HG03575 (cell line): ENCODE data around the gene CDC42EP1.
"Not testable (repeated sequence)": the region's sequence is repeated elsewhere in the genome, so short reads cannot be mapped to it uniquely, and the experiment has no call there.

ENCODE experiments used
- ATAC-seq: cut with Tn5 transposase; IDR thresholded peaks from one replicate; pipeline ENCODE4 v1.9.1; 2021; ENCODE audit not compliant: unreplicated experiment, insufficient number of reproducible peaks, low FRiP score; ENCODE audit errors: extremely low read depth

The CDC42EP1 gene

DNA sequence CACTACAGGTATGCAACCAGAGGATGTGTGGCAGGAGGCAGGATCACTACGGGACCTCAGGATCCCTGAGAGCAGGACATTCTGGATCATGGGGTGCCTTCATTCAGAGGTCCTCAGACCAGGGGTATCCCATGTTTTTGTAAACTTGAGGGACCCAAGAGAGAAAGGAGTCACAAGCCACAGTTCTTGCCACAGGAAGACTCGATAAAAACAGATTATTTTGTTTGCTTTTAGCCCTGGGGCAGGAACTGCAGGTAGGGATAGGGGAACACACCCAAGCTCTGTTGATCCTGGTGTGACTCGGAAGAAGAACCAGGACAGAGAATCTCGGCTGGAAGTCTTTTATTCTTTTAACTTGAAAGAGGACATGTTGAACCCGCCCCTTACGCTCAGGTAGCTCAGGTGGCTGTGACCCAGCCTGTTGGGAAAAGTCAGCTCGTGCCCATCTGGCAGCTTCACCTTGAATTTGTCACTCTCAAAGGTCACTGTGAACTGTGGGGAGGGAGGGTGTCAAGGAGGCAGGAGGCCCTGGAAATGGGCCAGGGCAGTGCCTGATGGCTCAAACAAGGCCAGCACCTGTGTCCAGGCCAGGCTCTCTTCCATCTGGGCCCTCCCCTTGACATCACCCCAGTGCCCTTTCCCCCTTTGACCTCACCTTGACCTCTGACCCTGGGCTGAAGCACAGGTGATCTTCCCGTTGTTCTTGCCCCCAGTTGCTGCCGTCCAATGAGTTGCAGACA, 9.8 kb downstream of the CDC42EP1 start:
- no peak for ATAC-seq

DNA sequence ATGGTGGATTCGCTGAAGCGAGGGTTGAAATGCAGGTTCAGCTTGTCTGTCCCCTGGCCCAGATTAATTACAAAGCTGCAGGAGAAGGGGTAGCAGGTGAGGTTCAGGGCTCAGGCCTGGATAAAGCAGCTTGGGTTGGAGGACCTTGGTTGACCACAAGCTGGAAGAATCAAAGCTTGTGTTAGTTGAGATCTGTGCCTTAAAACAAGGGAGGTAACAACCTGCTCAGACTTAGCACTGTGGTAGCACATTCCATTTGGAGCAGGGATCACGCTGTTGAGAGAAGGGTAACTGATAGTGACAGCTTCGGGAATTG, 10.3 kb downstream of the CDC42EP1 start:
- ATAC-seq = no peak

DNA sequence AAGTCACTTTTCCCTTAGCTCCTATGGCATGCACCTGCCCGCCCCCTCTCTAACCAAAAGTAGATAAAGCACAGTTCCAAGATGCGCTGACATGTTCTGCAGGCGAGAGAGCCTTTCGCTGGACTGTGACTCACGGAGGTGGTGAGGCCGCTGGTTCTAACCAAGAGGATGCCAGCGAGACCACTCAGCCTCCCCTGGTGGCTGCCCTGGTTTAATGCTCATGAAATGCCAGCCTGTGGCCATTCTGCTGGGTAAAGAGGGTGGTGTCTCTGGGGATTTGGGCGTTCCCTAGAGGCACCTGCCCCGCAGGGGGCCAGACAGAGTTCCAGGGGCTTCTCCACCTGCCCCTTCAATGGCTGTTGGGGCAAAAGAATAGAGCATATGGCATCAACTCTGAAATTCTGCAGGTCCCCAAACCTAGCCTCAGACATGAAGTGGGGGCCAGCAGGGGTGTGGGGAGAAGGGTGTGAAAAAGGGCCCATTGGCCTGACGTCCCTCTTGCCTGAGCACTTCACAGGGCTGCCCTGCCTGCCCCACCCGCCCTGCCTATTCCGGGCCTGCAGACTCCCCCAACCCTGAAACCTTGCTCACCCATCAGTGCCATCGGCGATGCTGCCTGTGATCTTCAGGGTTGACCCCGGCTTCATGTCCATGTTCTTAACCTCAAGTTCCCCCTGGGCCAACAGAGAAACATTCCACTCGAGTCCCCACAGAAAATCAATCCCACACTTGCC, 11.1 kb downstream of the CDC42EP1 start:
- ATAC-seq = no peak

DNA sequence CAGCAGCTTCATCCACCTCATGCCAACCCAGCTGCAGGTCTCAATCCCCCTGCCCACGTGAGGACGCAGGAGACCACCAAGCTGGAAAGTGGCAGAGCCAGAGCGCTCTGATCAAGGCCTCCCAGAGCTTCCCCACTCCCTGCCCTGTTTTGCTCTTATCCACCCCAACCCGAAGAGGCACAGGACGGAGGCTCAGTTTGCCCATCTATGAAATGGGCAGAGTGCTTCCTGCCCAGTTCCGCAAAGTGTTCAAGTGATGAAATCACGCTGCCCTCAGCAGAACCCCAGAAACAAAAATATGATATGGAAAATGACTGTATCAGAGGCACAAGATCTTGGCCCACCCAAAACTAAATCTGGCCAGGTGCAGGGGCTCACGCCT, 11.7 kb downstream of the CDC42EP1 start:
- no peak for ATAC-seq

DNA sequence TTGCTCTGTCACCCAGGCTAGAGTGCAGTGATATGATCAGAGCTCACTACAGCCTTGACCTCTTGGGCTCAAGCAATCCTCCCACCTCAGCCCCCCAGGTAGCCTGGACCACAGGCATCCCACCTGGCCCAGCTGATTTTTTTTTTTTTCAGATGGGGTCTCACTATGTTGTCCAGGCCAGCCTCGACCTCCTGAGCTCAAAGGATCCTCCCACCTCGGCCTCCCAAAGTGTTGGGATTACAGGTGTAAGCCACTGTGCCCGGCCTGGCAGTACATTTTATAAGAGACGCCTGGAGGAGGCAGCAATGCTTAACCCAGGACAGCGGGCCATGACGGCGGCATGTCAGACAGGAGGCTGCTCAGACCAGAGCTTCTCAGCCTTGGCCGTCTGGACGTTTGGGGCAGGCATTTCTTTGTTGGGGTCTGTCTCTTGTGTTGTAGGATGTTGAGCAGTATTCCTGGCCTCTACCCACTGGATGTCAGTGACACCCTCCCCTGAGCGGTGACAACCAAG, 15.3 kb downstream of the CDC42EP1 start:
- no peak for ATAC-seq

DNA sequence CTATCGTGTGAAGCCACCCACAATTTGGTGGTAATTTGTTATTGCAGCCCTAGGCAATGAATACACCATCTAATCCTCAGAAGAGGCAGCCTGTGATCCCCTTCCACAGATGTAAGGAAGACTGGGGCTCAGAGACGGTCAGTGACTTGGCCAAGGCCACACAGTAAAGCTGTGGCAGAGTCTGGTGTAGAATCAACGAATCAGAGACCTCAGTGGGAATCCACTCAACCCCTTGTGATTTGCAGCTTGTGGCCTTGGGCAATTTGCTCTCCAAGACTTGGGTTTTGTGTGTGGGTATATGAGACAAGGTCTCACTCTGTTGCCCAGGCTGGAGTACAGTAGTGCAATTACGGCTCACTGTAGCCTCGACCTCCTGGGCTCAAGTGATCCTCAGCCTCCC, 17.7 kb downstream of the CDC42EP1 start:
- no peak for ATAC-seq

GRCh38 chr22:37581504-37581903, 21.2 kb downstream of the CDC42EP1 start:
- no peak for ATAC-seq

- ATAC-seq = no peak
Measured at GRCh38 chr22:37582526-37582925, 22.2 kb downstream of the CDC42EP1 start.

- no peak for ATAC-seq
Measured at GRCh38 chr22:37588546-37589215, 28.4 kb downstream of the CDC42EP1 start.

GRCh38 chr22:37589636-37590035, 29.4 kb downstream of the CDC42EP1 start:
- no peak for ATAC-seq

DNA sequence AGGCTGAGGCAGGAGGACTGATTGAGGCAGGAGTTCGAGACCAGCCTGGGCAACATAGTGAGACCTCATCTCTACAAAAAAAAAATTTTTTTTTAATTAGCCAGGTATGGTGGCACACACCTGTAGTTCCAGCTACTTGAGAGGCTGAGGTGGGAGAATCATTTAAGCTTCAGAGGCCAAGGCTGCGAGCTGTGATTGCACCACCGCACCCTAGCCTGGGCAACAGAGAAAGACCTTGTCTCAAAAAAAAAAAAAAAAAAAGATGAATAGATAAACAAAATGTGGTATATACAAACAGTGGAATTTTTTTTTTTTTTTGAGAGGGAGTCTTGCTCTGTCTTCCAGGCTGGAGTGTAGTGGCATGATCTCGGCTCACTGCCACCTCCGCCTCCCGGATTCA, 30.8 kb downstream of the CDC42EP1 start:
- not testable (repeated sequence) for ATAC-seq

DNA sequence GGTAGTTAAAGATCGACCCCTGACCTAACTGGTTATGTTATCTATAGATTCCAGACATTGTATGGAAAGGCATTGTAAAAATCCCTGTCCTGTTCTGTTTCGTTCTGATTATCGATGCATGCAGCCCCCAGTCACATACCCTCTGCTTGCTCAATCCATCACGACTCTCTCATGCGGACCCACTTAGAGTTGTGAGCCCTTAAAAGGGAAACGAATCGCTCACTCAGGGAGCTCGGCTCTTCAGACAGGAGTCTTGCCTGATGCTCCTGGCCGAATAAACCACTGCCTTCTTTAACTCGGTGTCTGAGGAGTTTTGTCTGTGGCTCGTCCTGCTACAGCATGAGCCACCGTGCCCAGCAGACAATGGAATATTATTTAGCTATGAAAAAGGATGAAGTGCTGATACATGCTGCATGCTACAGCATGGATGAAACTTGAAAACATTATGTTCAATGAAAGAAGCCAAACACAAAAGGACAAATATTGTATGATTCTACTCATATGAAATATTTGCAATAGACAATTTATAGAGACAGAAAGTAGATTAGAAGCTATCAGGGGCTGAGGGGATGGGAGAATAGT, 31.6 kb downstream of the CDC42EP1 start:
- ATAC-seq = no peak

DNA sequence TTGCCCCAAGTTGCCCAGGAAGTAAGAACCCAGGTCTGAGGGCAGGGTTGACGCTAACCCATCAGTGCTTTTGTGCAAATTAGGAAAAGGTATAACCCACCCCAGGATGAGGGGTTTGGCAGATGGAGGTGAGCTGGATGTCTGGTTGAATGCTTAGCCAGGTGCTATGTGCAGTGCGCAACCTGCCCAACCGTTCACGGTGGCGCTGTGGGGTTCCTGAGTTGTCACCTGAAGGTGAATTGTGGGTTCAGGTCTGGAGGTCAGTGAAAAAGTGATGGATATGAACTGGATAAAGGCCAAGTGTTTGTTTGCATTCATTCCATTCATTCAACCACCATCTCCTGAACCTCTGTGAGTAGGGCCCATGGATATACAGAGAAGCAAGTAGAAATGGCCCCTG, 34.0 kb downstream of the CDC42EP1 start:
- no peak for ATAC-seq

GRCh38 chr22:37599153-37599552, 38.9 kb downstream of the CDC42EP1 start:
- ATAC-seq = no peak

DNA sequence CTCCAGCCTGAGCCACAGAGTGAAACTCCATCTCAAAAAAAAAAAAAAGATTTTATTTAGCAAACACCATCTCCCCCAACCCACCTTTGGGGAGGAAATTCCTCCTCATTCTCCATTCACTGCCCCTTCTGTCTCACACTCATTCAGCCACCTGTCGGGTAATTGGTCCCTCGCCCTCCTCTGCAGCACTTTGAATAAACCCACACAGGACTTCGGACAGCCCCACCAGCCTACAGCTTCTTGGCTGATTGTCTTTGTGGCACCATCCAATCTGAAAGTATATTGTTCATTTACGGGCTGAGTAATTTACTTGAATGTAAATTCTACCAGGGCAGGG, 40.9 kb downstream of the CDC42EP1 start:
- no peak for ATAC-seq

DNA sequence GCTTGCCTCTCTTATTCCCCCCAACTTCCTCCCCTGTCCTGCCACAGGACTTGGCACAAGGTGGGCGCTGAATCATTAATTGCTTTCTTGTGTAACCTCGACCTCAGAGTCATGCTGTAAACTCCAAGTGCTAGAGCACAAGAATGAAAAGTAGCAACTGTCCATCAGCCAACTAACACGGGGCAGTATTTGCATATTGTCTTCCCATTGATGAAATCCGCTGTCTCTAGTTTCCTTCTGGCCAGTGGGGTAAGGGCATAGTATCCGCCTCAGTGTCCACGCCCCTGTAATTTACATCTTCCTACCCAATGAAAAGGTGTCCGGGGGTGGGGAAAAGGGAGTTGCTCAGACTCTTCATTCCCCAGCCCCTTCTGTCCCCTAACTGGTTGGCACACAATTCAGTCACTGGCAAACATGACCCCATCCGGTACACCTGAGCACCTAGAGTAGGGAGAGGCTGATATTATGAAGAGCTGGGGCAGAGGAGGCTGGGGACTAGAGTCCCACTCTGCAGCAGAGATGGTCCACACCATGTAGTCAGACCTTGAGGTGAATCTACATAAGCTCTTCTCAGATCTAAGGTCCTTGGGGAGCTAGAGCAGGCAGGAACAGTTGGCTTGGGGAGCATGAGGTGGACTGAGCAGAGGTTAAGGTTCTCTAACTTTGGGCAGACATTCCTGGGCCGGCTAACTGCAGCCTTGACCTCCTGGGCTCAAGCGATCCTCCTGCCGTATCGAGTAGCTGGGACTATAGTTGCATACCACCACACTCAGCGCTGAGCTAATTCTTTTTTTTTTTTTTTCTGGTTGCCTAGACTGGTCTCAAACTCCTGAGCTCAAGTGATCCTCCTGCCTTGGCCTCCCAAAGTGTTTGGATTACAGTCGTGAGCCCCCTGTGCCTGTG, 41.5 kb downstream of the CDC42EP1 start:
- ATAC-seq = no peak

DNA sequence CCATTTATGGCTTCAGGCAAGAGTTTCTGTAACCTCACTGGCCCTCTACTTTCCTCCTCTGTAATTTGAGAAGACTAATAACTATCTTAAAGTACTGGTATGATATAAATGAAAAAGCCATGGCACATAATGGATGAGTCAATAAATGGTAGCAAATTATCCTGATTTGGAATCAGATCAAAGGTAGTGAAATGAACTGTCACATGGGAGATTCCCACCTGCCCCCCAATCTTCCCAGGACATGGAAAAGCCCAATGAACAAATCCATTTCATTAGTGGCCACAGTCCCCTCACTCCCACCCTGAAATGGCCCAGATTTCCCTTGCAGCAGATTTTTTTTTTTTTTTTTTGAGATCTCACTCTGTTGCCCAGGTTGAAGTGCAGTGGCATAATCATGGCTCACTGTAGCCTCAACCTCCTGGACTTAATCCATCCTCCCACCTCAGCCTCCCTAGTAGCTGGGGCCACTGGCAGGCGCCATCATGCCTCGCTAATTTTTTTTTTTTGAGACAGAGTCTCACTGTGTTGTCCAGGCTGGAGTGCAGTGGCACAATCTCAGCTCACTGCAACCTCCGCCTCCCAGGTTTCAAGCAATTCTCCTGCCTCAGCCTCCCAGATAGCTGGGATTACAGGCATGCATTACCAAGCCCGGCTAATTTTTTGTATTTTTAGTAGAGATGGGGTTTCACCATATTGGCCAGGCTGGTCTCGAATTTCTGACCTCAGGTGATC, 42.4 kb downstream of the CDC42EP1 start:
- not testable (repeated sequence) for ATAC-seq

DNA sequence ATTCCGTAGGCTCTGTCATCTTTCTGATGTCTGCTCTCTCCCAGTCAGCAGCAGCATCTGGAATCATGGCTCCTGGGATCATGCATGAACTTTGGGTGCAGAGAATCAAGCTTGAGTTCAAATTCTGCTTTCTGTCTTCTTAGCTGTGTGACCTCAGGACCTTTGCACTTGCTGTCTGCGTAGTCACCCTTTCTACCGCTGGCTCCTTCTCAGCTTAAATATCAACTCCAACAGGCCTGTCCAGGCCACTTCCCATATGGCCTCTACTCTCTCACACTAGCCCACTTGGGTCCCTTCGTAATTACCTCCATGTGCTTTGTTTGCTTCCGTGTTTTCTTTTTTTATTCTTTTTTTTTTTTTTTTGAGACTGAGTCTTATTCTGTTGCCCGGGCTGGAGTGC, 43.8 kb downstream of the CDC42EP1 start:
- no peak for ATAC-seq
